SK-N-MC (cell line): ENCODE results near the gene TSPAN4.

Experiments
- EZH2 ChIP-seq: fragments of 200-600 bp; sonication (generic); IDR thresholded peaks from one replicate; pipeline ENCODE4 v1.6.1; 2017; ENCODE audit warnings: antibody characterized with exemption
- FOXP2 ChIP-seq: optimal IDR thresholded peaks from 2 replicates; pipeline ENCODE3; 2011; ENCODE audit warnings: mild to moderate bottlenecking, moderate library complexity; ENCODE audit not compliant: insufficient read depth; ENCODE audit errors: extremely low read length, control extremely low read depth
- POLR2AphosphoS5 ChIP-seq: IDR thresholded peaks from 2 replicates; pipeline ENCODE4 v1.6.1; 2012; ENCODE audit warnings: mild to moderate bottlenecking, low read depth, low read length, borderline replicate concordance

DNA sequence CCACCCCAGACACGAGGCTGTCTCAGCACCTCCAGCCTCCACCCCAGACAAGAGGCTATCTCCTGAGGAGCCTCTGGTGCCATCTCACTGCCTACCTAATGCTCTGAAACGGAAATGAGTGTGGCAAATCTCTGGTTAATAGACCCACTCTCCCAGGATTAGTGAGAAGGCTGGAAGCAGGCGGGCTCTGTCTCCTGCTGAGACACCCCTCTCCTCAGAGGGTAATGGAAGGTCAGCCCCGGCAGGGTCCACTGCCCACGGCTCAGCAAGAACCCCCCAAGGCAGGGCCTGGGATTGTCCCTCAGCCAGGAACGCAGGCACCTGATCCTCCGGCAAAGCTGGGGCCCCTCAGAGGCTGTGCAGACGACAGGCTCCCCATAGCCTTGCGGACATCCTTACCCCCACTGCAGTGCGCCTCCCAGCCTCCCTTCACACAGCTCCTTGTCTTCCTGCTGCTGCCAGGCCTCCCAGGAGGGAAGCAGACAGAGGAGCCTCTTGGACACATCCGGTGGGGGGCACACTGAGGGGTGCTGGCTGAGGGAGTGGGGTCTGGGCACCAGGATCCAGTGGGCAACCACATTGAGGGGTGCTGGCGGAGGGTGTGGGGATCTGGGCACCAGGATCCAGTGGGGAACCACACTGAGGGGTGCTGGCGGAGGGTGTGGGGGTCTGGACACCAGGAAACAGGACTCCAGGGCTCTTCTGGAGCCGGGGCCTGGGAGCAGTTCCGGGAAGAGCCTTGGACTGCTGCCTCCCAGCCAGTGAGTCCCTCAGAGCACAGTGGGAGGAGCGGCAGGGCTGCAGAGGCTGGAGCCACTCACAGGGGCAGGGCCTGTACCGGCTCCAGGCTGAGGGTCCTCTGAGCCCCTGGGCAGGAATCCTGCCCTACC, 54.8 kb downstream of the TSPAN4 start:
- TF ChIP-seq EZH2 = no peak
- TF ChIP-seq POLR2AphosphoS5 = no peak; the same call in 1 of the 2 replicates
- no peak for TF ChIP-seq FOXP2
